CD4-positive, alpha-beta T cell treated with Interleukin-6 at 100 ng/mL for 8 hours (primary cell): ENCODE results near the gene DLX1.

ENCODE experiments used
- DNase-seq: peaks from one replicate; pipeline ENCODE4 v3.0.0-alpha.2; 2020; ENCODE audit warnings: mixed read lengths, low spot score

Gene DLX1

GRCh38 chr2:172087780-172088244, 2.5 kb downstream of the DLX1 start:
- DNase-seq = no peak

GRCh38 chr2:172088245-172089004, 3.1 kb downstream of the DLX1 start:
- no peak for DNase-seq

- no peak for DNase-seq
Measured at GRCh38 chr2:172089005-172089504, 3.7 kb downstream of the DLX1 start.

GRCh38 chr2:172089633-172090032, 4.3 kb downstream of the DLX1 start:
- no peak for DNase-seq

DNA sequence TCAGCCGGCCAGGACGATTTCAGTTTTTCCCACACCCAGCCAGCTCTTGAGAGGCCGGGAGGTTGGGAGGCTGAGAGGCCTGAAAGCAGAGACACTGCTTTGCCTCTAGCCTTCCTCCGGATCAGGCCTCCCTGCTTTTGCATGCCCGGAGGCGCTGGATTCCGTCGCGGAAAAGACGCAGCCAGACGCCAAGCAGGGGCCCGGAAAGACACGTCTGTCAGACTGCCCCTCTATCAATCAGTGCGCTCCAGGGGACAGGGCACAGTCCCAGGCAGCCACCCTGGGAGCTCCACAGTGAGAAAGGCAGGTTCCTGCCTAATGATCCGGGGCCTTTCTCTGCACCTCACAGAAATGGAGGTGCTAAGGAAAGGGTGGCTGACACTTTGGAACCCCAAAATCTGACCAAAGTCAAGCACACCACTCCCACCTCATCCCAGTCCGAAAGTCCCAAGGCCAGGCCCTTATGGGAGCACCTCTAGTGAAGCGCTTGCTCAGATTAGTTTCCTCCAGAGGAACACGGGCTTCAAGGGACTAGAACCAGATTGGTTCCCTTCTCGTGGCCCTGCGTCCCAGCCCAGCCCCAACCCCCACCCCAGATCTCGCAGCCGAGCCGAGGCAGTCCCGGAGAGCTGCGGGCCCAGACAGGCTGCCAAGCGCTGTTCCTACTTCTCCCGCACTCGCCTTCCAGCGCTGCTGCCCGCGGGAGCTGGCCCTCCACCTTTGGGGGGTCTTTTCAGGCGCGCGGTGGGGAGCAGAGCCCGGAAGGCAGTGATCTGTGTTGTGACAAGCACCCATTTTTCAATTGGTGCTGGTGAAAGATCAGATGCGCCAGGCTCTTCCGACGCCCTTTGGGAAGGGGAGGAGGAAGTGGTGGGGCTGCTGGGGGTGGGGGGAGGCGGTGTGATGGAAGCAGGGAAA, 5.0 kb downstream of the DLX1 start:
- DNase-seq = no peak

GRCh38 chr2:172091000-172091641, 5.8 kb downstream of the DLX1 start:
- no peak for DNase-seq

DNA sequence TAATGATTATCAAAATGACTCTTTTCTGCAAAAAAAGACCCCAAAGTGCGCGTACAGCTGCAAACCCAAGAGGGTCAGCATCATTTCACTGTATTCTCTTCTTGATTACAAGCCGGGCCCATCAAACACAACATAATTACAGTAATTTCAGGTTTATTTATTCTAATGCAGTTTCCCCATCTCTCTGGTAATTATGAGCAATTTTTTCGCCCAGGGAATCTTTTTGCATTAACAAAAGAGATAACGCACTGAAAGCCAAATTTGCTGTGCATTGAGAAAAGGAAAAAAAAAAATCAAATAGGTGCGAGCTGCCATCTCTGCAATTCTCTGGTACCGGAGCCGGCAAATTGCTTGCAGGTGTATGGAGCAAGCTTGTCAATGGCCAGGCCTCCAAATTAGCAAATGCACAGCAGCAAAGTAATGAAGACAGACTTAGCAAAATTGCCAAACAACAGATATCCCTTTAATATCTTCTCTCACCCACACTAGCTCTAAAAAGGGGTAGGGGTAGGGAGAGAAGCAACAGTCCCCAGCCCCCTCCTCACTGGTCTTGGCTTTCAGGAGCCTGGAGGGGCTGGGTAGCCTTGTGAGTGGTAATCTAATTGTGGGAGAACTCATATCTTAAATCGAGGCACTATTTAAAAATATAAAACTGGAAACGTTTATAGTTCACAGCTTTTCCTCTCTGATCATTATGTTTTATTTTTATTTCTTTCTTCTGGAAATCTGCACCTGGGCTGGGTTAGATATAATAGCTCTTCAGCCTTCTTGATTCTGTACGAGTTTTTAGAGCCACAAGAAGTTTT, 6.7 kb downstream of the DLX1 start:
- no peak for DNase-seq

DNA sequence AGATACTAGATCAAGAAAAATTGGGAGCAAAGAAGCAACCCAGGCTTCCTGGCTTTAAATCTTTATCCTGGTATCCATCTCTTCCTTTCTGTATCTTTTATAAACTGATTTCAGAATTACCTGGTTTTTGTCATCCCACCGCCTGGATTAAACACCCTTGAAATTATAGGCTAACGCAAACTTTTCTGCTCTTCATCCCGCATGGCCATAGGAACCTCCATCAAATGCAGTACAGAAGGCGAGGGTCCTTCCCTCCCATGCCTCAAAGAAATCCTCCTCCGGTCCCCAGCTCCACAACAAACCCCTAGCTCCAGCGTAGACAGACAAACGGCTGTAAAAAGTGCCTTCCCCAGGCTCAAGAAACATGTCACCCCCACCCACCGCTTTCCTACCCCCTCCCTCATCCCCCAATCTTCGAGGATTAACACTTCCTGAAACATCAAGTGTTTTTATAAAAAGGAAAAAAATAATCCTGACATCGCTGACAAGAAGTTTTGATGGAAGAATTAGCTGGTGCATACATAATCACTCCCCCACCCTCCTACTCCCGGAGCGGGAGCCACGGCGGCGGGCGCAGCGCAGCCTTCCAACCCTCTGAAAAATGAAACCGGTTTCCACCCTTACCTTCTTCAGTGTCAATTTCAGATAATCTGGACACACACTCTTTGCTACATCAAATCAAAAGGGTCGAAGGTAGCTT, 7.6 kb downstream of the DLX1 start:
- no peak for DNase-seq

- no peak for DNase-seq
Measured at GRCh38 chr2:172093416-172094293, 8.3 kb downstream of the DLX1 start.

GRCh38 chr2:172094294-172095145, 9.2 kb downstream of the DLX1 start:
- no peak for DNase-seq

GRCh38 chr2:172095146-172095904, 10.0 kb downstream of the DLX1 start:
- peak; percentile 80 for DNase-seq

GRCh38 chr2:172095905-172096625, 10.8 kb downstream of the DLX1 start:
- DNase-seq = no peak

GRCh38 chr2:172096626-172097547, 11.6 kb downstream of the DLX1 start:
- DNase-seq = no peak

DNA sequence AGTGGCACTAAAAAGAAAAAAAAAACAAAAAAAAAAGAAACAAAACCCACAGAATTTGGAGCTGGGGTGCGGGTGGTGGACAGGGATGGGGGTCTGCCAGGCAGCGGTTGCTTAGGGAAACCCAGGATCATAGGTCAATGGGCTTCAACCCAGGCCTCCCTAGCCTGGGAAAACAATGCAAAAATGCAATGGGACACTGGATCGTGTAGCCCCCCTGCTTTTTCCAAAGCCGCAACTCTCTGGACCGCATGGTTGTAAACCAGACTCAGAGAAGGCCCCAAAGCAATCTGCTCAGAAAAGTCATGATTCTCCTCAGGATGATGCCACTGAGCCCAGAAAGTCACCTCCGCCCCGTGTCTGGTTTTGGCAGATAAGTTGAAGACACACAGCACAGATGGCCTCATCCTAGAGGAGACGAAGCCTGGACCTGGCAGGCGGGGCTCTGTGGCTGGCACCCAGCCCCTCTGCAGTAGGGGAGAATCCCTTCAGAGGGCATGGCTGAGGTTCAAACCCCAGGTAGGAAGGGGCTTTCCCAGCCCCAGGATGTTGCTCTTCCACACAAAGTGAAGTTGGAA, 12.3 kb downstream of the DLX1 start:
- DNase-seq = no peak

- no peak for DNase-seq
Measured at GRCh38 chr2:172098287-172098649, 13.0 kb downstream of the DLX1 start.
